ENCODE measurements around the gene APPL2. TPM values are rescaled to one million over a fixed set of nuclear protein-coding genes. Genes with fewer than 3 reads are reported as not detected.

Gene APPL2
- total and polyA plus RNA-seq, 2 donors (not counting 1 experiment from before 2014, with no cell fraction given) = 20.5 to 58.3 TPM

DNA sequence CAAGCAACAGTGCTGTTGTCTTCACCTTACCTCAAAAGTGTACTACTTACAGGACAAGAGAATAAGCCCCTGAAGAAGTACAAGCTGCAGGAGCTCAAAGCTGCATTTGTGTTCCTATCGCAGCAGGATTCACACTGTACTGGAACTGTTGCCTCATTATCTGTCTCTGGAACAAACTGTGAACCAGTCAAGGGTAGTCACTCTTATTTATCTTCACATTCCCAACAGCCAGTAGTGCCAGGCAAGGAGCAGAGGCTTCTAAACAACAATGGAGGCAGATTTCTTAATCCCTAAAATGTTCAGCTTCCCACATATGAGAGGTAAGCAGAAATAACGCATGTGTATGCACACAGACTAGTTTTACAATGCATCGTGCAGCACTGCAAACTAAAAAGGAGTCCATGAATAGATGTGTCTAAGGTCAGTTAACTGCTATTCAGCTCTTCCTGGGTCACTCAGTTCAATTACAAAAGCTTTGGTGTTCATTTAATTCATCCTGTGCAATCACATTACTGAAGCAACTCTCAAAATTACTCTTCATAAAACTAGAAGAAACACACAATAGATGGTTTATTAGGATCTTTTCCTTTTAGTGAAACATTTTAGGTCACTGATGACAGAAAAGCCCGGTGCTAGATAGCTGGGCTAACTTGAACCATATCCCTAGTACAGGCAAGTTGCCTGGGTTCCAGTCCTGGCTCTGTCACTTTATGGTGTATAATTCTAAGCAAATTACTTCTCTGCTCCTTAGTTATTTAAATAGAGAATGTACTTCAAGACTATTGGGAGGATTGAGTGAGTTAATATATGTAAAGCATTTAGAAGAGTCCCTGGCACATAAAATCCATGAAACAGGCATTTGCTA, 2.7 kb downstream of the APPL2 start:
- ChIA-PET CTCF (interaction anchor here (0.9 kb wide), 1 partner anchor 28 kb away, joined by 3 read pairs; no protein-coding TSS in a partner anchor), POLR2A (interaction anchor here (1.4 kb wide), 1 partner anchor 125 kb away, joined by 3 read pairs; the partner anchor contains the start of gene WASHC4)
- Histone ChIP-seq H3K4me3 (ENCODE audit: control extremely low read depth in 1 of 5, extremely low read depth in 1 of 5, insufficient read depth in 1 of 5, low read depth in 2 of 5, low read length in 4 of 5) (no peak overlapping the region), H3K4me1 (ENCODE audit: control insufficient read depth in 2 of 2, insufficient read depth in 2 of 2, low read length in 2 of 2) (peaks cover 31 to 35% of the 10 kb centered on the region in 2 donors), H3K4me2 (replicated peaks; ENCODE audit: low read depth, low read length, poor library complexity, severe bottlenecking) (peak overlapping the region; percentile 17), H3K9ac (ENCODE audit: low read length) (no peak overlapping the region), H3K79me2 (ENCODE audit: control insufficient read depth, insufficient read depth, low read length) (peaks cover 63% of the 10 kb centered on the region), H3K27ac (ENCODE audit: low read length in 2 of 2) (no peak overlapping the region), H3K9me3 (ENCODE audit: control extremely low read depth in 1 of 3, control insufficient read depth in 2 of 3, insufficient read depth in 1 of 3, low read length in 2 of 3) (no peaks in the 10 kb centered on the region), H3K27me3 (replicated peaks in 1 of 4; ENCODE audit: control extremely low read depth in 1 of 4, control insufficient read depth in 3 of 4, insufficient read depth in 4 of 4, low read length in 3 of 4) (no peaks in the 10 kb centered on the region), H4K20me1 (ENCODE audit: control insufficient read depth, insufficient read depth, low read length, poor library complexity, severe bottlenecking) (peaks cover 12% of the 10 kb centered on the region), H2AFZ (ENCODE audit: insufficient read depth, low read depth, low read length, poor library complexity, severe bottlenecking) (no peak overlapping the region), H3K36me3 (replicated peaks in 1 of 2; ENCODE audit: control extremely low read depth in 1 of 2, control insufficient read depth in 1 of 2, extremely low read depth in 1 of 2, insufficient read depth in 2 of 2, low read length in 1 of 2) (peaks cover 2 to 19% of the 10 kb centered on the region in 2 experiments)
- Mint-ChIP-seq H3K4me1 (peaks cover 37% of the 10 kb centered on the region), H3K4me3 (peak overlapping the region; percentile 3), H3K9me3 (ENCODE audit: insufficient read depth) (no peaks in the 10 kb centered on the region), H3K27ac (no peak overlapping the region), H3K27me3 (no peaks in the 10 kb centered on the region)
- DNase-seq (no peak), ATAC-seq (ENCODE audit: low read depth) (no peak)
- WGBS (ENCODE audit: insufficient coverage) = 100% methylated on average over 1 of the region's 4 CpGs
- intact Hi-C loops (cut with micrococcal nuclease) = loop anchor here (10.0 kb wide), 1 partner anchor 1122 kb away; the partner anchor contains the start of gene POLR3B
- TF ChIP-seq CTCF (IDR thresholded peaks at IDR 0.05) (no peak), EZH2 (IDR thresholded peaks at IDR 0.05; ENCODE audit: borderline replicate concordance, insufficient read depth, low read depth, low read length, poor library complexity, severe bottlenecking) (no peak)

- peaks cover 40% of the 10 kb centered on the region for H3K4me1 Mint-ChIP-seq
- Histone ChIP-seq H2AFZ (ENCODE audit: insufficient read depth, low read depth, low read length, poor library complexity, severe bottlenecking) (no peak overlapping the region), H3K27ac (ENCODE audit: low read length in 2 of 2) (no peak overlapping the region), H3K27me3 (replicated peaks in 1 of 4; ENCODE audit: control extremely low read depth in 1 of 4, control insufficient read depth in 3 of 4, insufficient read depth in 4 of 4, low read length in 3 of 4) (no peaks in the 10 kb centered on the region), H3K4me2 (replicated peaks; ENCODE audit: low read depth, low read length, poor library complexity, severe bottlenecking) (no peak overlapping the region), H3K79me2 (ENCODE audit: control insufficient read depth, insufficient read depth, low read length) (peaks cover 63% of the 10 kb centered on the region), H3K4me1 (ENCODE audit: control insufficient read depth in 2 of 2, insufficient read depth in 2 of 2, low read length in 2 of 2) (peaks cover 27 to 33% of the 10 kb centered on the region in 2 donors), H3K9ac (ENCODE audit: low read length) (no peak overlapping the region), H3K36me3 (replicated peaks in 1 of 2; ENCODE audit: control extremely low read depth in 1 of 2, control insufficient read depth in 1 of 2, extremely low read depth in 1 of 2, insufficient read depth in 2 of 2, low read length in 1 of 2) (peaks cover 2 to 30% of the 10 kb centered on the region in 2 experiments), H3K9me3 (ENCODE audit: control extremely low read depth in 1 of 3, control insufficient read depth in 2 of 3, insufficient read depth in 1 of 3, low read length in 2 of 3) (no peaks in the 10 kb centered on the region), H4K20me1 (ENCODE audit: control insufficient read depth, insufficient read depth, low read length, poor library complexity, severe bottlenecking) (peaks cover 12% of the 10 kb centered on the region), H3K4me3 (ENCODE audit: control extremely low read depth in 1 of 5, extremely low read depth in 1 of 5, insufficient read depth in 1 of 5, low read depth in 2 of 5, low read length in 4 of 5) (no peak overlapping the region)
- no peaks in the 10 kb centered on the region for H3K9me3 Mint-ChIP-seq (ENCODE audit: insufficient read depth)
- CTCF ChIA-PET = no interaction called here
- H3K27me3 Mint-ChIP-seq = no peaks in the 10 kb centered on the region
- DNase-seq = no peak
- intact Hi-C loops (cut with micrococcal nuclease) = loop anchor here (10.0 kb wide), 1 partner anchor 1123 kb away; the partner anchor contains the start of gene POLR3B
- no peak overlapping the region for H3K4me3 Mint-ChIP-seq
- no peak overlapping the region for H3K27ac Mint-ChIP-seq
- POLR2A ChIA-PET = no interaction called here
- no peak for ATAC-seq (ENCODE audit: low read depth)
- 92% methylated on average over 5 of the region's 5 CpGs for WGBS (ENCODE audit: insufficient coverage)
- no peak for TF ChIP-seq CTCF (IDR thresholded peaks at IDR 0.05)
- no peak for TF ChIP-seq EZH2 (IDR thresholded peaks at IDR 0.05; ENCODE audit: borderline replicate concordance, insufficient read depth, low read depth, low read length, poor library complexity, severe bottlenecking)
Observed at GRCh38 chr12:105231396-105231795, 4.6 kb downstream of the APPL2 start.

Measured in B cell (primary cell).